HG02885 (cell line): ENCODE data around the gene TCF12.
"Not testable (repeated sequence)": the region's sequence is repeated elsewhere in the genome, so short reads cannot be mapped to it uniquely, and the experiment has no call there.

ENCODE experiments used
- ATAC-seq: cut with Tn5 transposase; IDR thresholded peaks from one replicate; pipeline ENCODE4 v1.9.1; 2021; ENCODE audit warnings: mild to moderate bottlenecking; ENCODE audit not compliant: unreplicated experiment, poor library complexity

The TCF12 gene

GRCh38 chr15:56943403-56943802, 25.0 kb downstream of the TCF12 start:
- ATAC-seq, result no peak

GRCh38 chr15:56944485-56944884, 26.0 kb downstream of the TCF12 start:
- ATAC-seq, result no peak

- ATAC-seq, result no peak
These were observed 27.7 kb downstream of the TCF12 start for GRCh38 chr15:56946150-56946549.

GRCh38 chr15:56948000-56948763, 29.7 kb downstream of the TCF12 start:
- no peak for ATAC-seq

GRCh38 chr15:56948764-56949101, 30.3 kb downstream of the TCF12 start:
- no peak for ATAC-seq

GRCh38 chr15:56950979-56951378, 32.5 kb downstream of the TCF12 start:
- peak; percentile 71 for ATAC-seq

GRCh38 chr15:56953790-56954189, 35.3 kb downstream of the TCF12 start:
- no peak for ATAC-seq

- not testable (repeated sequence) for ATAC-seq
These were observed 36.6 kb downstream of the TCF12 start for GRCh38 chr15:56955011-56955410.

- no peak for ATAC-seq
These were observed 38.1 kb downstream of the TCF12 start for GRCh38 chr15:56956538-56956937.

GRCh38 chr15:56957812-56958406, 39.5 kb downstream of the TCF12 start:
- no peak for ATAC-seq

- ATAC-seq, result no peak
These were observed 40.8 kb downstream of the TCF12 start for GRCh38 chr15:56959318-56959648.

- no peak for ATAC-seq
These were observed 41.7 kb downstream of the TCF12 start for GRCh38 chr15:56960116-56960515.

GRCh38 chr15:56963126-56963525, 44.7 kb downstream of the TCF12 start:
- ATAC-seq, result no peak

- no peak for ATAC-seq
These were observed 45.3 kb downstream of the TCF12 start for GRCh38 chr15:56963710-56964109.

- ATAC-seq, result no peak
These were observed 45.7 kb downstream of the TCF12 start for GRCh38 chr15:56964182-56964581.

GRCh38 chr15:56965231-56966013, 47.0 kb downstream of the TCF12 start:
- no peak for ATAC-seq

- ATAC-seq, result no peak
These were observed 48.9 kb downstream of the TCF12 start for GRCh38 chr15:56967336-56967735.

- no peak for ATAC-seq
These were observed 49.8 kb downstream of the TCF12 start for GRCh38 chr15:56968256-56968655.

GRCh38 chr15:56968821-56969220, 50.4 kb downstream of the TCF12 start:
- ATAC-seq, result no peak

GRCh38 chr15:56969265-56969895, 50.9 kb downstream of the TCF12 start:
- ATAC-seq, result no peak

GRCh38 chr15:56971571-56971970, 53.1 kb downstream of the TCF12 start:
- ATAC-seq, result no peak
